ENCODE results near the gene PLCB2. TPM values are rescaled to one million over a fixed set of nuclear protein-coding genes. Genes with fewer than 3 reads are reported as not detected.

The PLCB2 gene
- total and polyA plus RNA-seq, 9 of the 15 experiments (the other 6 are each of a cell fraction or from before 2014, with no cell fraction given): 0.37 to 12.3 (median 8.0) TPM

DNA sequence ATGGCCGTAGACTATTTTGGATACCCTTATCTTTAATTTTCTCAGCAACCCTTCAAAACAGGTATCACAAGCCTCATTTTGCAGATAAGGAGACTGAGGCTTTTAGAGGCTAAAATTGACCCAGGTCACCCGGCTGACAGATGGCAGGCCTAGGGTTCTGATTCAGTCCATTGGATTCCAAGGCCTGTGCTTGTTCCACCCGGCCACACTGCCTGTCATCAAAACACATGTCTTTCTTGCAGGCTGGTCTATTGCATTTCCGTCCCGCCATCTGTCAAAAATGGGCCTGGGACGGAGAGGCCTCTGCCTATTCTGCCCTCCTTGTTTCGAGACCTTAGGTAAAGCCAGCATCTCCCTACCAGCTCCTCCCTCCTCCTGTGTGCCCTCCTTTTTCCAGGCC, 23.9 kb upstream of the PLCB2 start:
- Histone ChIP-seq H3K4me3 (no peak overlapping the region), H3K36me3 (ENCODE audit: control insufficient read depth, insufficient read depth, low read length) (peaks cover 20% of the 10 kb centered on the region), H2AFZ (ENCODE audit: low read depth, low read length) (no peak overlapping the region), H3K27me3 (ENCODE audit: control insufficient read depth in 2 of 2, insufficient read depth in 2 of 2, low read length in 2 of 2) (no peaks in the 10 kb centered on the region), H3K9me3 (replicated peaks; ENCODE audit: control insufficient read depth, insufficient read depth, low read depth, low read length) (no peaks in the 10 kb centered on the region), H3K9me1 (ENCODE audit: control insufficient read depth, insufficient read depth, low read length) (no peaks in the 10 kb centered on the region), H3K4me2 (ENCODE audit: insufficient read depth, low read length) (no peak overlapping the region; the same call in 1 of the 2 replicates), H3K27ac (ENCODE audit: extremely low read depth, low read depth, low read length) (no peak overlapping the region), H3K79me2 (ENCODE audit: control insufficient read depth, insufficient read depth, low read length) (no peaks in the 10 kb centered on the region; the same call in 2 of the 3 replicates), H3K4me1 (replicated peaks in 1 of 2; ENCODE audit: control insufficient read depth in 2 of 2, insufficient read depth in 2 of 2, low read length in 2 of 2) (peaks cover 56 to 67% of the 10 kb centered on the region in 2 experiments), H4K20me1 (replicated peaks; ENCODE audit: control insufficient read depth, insufficient read depth, low read length) (no peaks in the 10 kb centered on the region), H3K9ac (ENCODE audit: insufficient read depth in 1 of 2, low read depth in 2 of 2, low read length in 2 of 2) (0 out of 4 replicates have a peak overlapping the region, but pooled peaks of 1 of the 2 experiments have one; percentile 57)
- DNase-seq (ENCODE audit: extremely low read depth in 1 of 4, low spot score in 3 of 4): peak in 1 of 4 experiments; percentile 33
- ATAC-seq: no peak
- 55% methylated on average over 7 of the region's 7 CpGs for WGBS (ENCODE audit: insufficient coverage, low coverage, missing lambda C conversion rate)
- TF ChIP-seq CBFA2T2 (conservative IDR thresholded peaks at IDR 0.05): 0 out of 2 replicates have a peak, but pooled peaks have one; percentile 5
- no peak for TF ChIP-seq ELF2 (CRISPR knock-in tag; IDR thresholded peaks at IDR 0.05)
- peak; percentile 74 for TF ChIP-seq TBP (optimal IDR thresholded peaks at IDR 0.05; ENCODE audit: low read depth, low read length)
- TF ChIP-seq ZNF584 (CRISPR knock-in tag; IDR thresholded peaks at IDR 0.05; ENCODE audit: low read depth): 0 out of 2 replicates have a peak, but pooled peaks have one; percentile 9
- no peak for TF ChIP-seq PHTF2 (CRISPR knock-in tag; IDR thresholded peaks at IDR 0.05)
- TF ChIP-seq, protein P1, sequence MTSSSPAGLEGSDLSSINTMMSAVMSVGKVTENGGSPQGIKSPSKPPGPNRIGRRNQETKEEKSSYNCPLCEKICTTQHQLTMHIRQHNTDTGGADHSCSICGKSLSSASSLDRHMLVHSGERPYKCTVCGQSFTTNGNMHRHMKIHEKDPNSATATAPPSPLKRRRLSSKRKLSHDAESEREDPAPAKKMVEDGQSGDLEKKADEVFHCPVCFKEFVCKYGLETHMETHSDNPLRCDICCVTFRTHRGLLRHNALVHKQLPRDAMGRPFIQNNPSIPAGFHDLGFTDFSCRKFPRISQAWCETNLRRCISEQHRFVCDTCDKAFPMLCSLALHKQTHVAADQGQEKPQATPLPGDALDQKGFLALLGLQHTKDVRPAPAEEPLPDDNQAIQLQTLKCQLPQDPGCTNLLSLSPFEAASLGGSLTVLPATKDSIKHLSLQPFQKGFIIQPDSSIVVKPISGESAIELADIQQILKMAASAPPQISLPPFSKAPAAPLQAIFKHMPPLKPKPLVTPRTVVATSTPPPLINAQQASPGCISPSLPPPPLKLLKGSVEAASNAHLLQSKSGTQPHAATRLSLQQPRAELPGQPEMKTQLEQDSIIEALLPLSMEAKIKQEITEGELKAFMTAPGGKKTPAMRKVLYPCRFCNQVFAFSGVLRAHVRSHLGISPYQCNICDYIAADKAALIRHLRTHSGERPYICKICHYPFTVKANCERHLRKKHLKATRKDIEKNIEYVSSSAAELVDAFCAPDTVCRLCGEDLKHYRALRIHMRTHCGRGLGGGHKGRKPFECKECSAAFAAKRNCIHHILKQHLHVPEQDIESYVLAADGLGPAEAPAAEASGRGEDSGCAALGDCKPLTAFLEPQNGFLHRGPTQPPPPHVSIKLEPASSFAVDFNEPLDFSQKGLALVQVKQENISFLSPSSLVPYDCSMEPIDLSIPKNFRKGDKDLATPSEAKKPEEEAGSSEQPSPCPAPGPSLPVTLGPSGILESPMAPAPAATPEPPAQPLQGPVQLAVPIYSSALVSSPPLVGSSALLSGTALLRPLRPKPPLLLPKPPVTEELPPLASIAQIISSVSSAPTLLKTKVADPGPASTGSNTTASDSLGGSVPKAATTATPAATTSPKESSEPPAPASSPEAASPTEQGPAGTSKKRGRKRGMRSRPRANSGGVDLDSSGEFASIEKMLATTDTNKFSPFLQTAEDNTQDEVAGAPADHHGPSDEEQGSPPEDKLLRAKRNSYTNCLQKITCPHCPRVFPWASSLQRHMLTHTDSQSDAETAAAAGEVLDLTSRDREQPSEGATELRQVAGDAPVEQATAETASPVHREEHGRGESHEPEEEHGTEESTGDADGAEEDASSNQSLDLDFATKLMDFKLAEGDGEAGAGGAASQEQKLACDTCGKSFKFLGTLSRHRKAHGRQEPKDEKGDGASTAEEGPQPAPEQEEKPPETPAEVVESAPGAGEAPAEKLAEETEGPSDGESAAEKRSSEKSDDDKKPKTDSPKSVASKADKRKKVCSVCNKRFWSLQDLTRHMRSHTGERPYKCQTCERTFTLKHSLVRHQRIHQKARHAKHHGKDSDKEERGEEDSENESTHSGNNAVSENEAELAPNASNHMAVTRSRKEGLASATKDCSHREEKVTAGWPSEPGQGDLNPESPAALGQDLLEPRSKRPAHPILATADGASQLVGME (CRISPR knock-in tag; IDR thresholded peaks at IDR 0.05): no peak
- no peak for TF ChIP-seq ZNF146 (CRISPR knock-in tag; IDR thresholded peaks at IDR 0.05; ENCODE audit: unreplicated experiment)
- TF ChIP-seq ZNF431 (CRISPR knock-in tag; IDR thresholded peaks at IDR 0.05): no peak
- TF ChIP-seq, protein P2, sequence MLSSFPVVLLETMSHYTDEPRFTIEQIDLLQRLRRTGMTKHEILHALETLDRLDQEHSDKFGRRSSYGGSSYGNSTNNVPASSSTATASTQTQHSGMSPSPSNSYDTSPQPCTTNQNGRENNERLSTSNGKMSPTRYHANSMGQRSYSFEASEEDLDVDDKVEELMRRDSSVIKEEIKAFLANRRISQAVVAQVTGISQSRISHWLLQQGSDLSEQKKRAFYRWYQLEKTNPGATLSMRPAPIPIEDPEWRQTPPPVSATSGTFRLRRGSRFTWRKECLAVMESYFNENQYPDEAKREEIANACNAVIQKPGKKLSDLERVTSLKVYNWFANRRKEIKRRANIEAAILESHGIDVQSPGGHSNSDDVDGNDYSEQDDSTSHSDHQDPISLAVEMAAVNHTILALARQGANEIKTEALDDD (IDR thresholded peaks at IDR 0.05): no peak
- intact Hi-C loops (cut with micrococcal nuclease) (no loop called here), in situ Hi-C loops (cut with MboI) (no loop called here)
- ChIA-PET POLR2A (interaction anchor here (0.6 to 5.1 kb wide), 3 partner anchors 10 to 217 kb away, joined by 3 to 30 read pairs (median 4); partner anchors contain the start of gene CCDC9B), CTCF (ENCODE audit: low intra/inter-chr PET ratio) (no interaction called here)
- BruUV-seq (replicated peaks): no TSS peak
- no peak for FAIRE-seq
